MM.1S (cell line): ENCODE results near the gene ANP32B.

ENCODE experiments used
- EZH2 ChIP-seq: fragments of 300-600 bp; sonication (generic); optimal IDR thresholded peaks from 2 replicates; pipeline ENCODE3; 2017; ENCODE audit warnings: low read depth, mild to moderate bottlenecking, antibody characterized with exemption, low read length, mixed read lengths
- EZH2phosphoT487 ChIP-seq: fragments of 300-600 bp; sonication (generic); IDR thresholded peaks from 2 replicates; pipeline ENCODE4 v1.6.1; 2018; ENCODE audit warnings: antibody characterized with exemption, low read length
- TF ChIP-seq, protein P1 (sequence below): fragments of 300-600 bp; sonication (generic); IDR thresholded peaks from 2 replicates; pipeline ENCODE4 v1.5.1; 2016; ENCODE audit warnings: antibody characterized with exemption, low read length, mixed read lengths

- TF ChIP-seq, protein P1, sequence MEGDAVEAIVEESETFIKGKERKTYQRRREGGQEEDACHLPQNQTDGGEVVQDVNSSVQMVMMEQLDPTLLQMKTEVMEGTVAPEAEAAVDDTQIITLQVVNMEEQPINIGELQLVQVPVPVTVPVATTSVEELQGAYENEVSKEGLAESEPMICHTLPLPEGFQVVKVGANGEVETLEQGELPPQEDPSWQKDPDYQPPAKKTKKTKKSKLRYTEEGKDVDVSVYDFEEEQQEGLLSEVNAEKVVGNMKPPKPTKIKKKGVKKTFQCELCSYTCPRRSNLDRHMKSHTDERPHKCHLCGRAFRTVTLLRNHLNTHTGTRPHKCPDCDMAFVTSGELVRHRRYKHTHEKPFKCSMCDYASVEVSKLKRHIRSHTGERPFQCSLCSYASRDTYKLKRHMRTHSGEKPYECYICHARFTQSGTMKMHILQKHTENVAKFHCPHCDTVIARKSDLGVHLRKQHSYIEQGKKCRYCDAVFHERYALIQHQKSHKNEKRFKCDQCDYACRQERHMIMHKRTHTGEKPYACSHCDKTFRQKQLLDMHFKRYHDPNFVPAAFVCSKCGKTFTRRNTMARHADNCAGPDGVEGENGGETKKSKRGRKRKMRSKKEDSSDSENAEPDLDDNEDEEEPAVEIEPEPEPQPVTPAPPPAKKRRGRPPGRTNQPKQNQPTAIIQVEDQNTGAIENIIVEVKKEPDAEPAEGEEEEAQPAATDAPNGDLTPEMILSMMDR, result no peak
- TF ChIP-seq EZH2 (no peak), EZH2phosphoT487 (no peak)
Observed at GRCh38 chr9:98011122-98011521, 28.0 kb downstream of the ANP32B start.
